Psoas muscle (tissue), 8 donors: ENCODE data around the gene PRKN. TPM values are rescaled to one million over a fixed set of nuclear protein-coding genes. Genes with fewer than 3 reads are reported as not detected.

Source experiments
- ATAC-seq, 4 donors: fragments of 200-7000 bp; cut with Tn5 transposase; one replicate each; pipeline ENCODE4 v1.9.1; 2020; ENCODE audit warnings: moderate library complexity in 3 of 4, mild to moderate bottlenecking in 2 of 4
- DNase-seq, 2 donors: peaks; one replicate each; pipeline ENCODE4 v3.0.0-alpha.2; 2020
- H3K27ac ChIP-seq: fragments of 200-600 bp; one replicate; pipeline ENCODE4 v1.8.0; 2022
- H3K27me3 ChIP-seq, 3 donors: fragments of 200-600 bp in 1 of 3; one replicate each; pipeline versions ENCODE4 v1.6.1 to v1.8.0; 2013 to 2022; ENCODE audit warnings: low read length in 2 of 3, mild to moderate bottlenecking in 2 of 3, moderate library complexity in 1 of 3; ENCODE audit not compliant: insufficient read depth in 3 of 3
- H3K36me3 ChIP-seq, 2 donors: fragments of 200-600 bp in 1 of 2; one replicate each; pipeline versions ENCODE4 v1.6.1 to v1.8.0; 2013 to 2022; ENCODE audit warnings: low read depth in 1 of 2, mild to moderate bottlenecking in 1 of 2, moderate library complexity in 1 of 2; ENCODE audit not compliant: insufficient read depth in 1 of 2
- H3K4me1 ChIP-seq: fragments of 200-600 bp; one replicate; pipeline ENCODE4 v1.8.0; 2022
- H3K4me3 ChIP-seq: fragments of 200-600 bp; one replicate; pipeline ENCODE4 v1.8.0; 2022; ENCODE audit warnings: mild to moderate bottlenecking
- H3K9me3 ChIP-seq: fragments of 200-600 bp; one replicate; pipeline ENCODE4 v1.8.0; 2022
- WGBS, 3 donors: extraction: QIAGEN DNeasy Blood & Tissue Kit; methylation state at CpG; one replicate each; pipeline versions ENCODE4 v1.1.6 to v1.1.7; 2013; 5-methylcytosine and 5-hydroxymethylcytosine counted together
- intact Hi-C, 2 donors: fragments of 100-400 bp; cut with DNase I; formaldehyde crosslinking; loops; one replicate each; pipeline versions ENCODE4 v1.11.0 to v1.14.2; 2022
- polyA plus RNA-seq, 3 donors: library from polyadenylated mRNA; stranded (reverse); fragments of 200-250 nt; gene quantifications; one replicate each; pipeline ENCODE4 v1.2.3, GENCODE V29; 2013
- total RNA-seq, 4 donors: library from RNA; stranded (reverse); fragmentation: NEBNext Ultra II Directional in 2 of 4; extraction: Animal tissue kit (Norgen Biotek cat#: 25700) in 2 of 4; gene quantifications; one replicate each; pipeline versions ENCODE4 v1.2.1 to v1.2.4, GENCODE V29; 2021 to 2023
- TF ChIP-seq, protein P1 (sequence below): fragments of 200-600 bp; IDR thresholded peaks from one replicate; pipeline ENCODE4 v1.8.0; 2022; ENCODE audit warnings: antibody characterized with exemption
- donor health status: healthy with polysubstance abuse.
- donor health status: DM: no; HTN: no; CAD: no; lungs with moderate emphysema.
- donor health status: Bipolar disorder and iron deficiency.
- donor health status: healthy.
- donor health status: DM: yes; HTN: yes; CAD: no.
- donor health status: DM: no; HTN: no; CAD: no.
- donor health status: DM: no; HTN: no; CAD: no.
- donor health status: DM: yes; HTN: yes; CAD: no.

PRKN gene
- total and polyA plus RNA-seq, 7 donors, result 1.5 to 19.5 (median 11.7) TPM

DNA sequence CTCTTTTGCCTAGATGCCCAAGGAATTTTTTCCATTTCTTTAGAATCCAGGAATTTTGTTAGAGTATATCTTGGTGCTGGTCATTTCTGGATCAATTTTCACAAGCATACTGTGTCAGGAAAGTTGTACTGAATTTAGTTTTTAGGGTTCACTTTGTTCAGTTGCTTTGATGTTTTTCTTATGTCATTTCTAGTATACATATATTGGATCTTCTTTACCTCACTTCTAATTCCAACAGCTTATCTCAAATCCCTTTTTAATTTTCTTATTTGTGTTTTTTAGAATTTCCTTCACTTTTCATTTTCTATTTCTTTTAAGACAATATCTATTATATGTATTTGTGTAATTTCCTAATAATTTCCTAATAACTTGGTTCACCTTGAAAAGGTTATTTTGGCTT is 1172.7 kb downstream of the PRKN start:
- DNase-seq (no peak), ATAC-seq (no peak)
- TF ChIP-seq, protein P1, sequence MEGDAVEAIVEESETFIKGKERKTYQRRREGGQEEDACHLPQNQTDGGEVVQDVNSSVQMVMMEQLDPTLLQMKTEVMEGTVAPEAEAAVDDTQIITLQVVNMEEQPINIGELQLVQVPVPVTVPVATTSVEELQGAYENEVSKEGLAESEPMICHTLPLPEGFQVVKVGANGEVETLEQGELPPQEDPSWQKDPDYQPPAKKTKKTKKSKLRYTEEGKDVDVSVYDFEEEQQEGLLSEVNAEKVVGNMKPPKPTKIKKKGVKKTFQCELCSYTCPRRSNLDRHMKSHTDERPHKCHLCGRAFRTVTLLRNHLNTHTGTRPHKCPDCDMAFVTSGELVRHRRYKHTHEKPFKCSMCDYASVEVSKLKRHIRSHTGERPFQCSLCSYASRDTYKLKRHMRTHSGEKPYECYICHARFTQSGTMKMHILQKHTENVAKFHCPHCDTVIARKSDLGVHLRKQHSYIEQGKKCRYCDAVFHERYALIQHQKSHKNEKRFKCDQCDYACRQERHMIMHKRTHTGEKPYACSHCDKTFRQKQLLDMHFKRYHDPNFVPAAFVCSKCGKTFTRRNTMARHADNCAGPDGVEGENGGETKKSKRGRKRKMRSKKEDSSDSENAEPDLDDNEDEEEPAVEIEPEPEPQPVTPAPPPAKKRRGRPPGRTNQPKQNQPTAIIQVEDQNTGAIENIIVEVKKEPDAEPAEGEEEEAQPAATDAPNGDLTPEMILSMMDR, result no peak
- Histone ChIP-seq H3K27ac (no peak overlapping the region), H3K27me3 (no peaks in the 10 kb centered on the region), H3K36me3 (no peaks in the 10 kb centered on the region), H3K9me3 (peaks cover 21% of the 10 kb centered on the region), H3K4me1 (no peaks in the 10 kb centered on the region), H3K4me3 (no peak overlapping the region)
- intact Hi-C loops, result no loop called here

DNA sequence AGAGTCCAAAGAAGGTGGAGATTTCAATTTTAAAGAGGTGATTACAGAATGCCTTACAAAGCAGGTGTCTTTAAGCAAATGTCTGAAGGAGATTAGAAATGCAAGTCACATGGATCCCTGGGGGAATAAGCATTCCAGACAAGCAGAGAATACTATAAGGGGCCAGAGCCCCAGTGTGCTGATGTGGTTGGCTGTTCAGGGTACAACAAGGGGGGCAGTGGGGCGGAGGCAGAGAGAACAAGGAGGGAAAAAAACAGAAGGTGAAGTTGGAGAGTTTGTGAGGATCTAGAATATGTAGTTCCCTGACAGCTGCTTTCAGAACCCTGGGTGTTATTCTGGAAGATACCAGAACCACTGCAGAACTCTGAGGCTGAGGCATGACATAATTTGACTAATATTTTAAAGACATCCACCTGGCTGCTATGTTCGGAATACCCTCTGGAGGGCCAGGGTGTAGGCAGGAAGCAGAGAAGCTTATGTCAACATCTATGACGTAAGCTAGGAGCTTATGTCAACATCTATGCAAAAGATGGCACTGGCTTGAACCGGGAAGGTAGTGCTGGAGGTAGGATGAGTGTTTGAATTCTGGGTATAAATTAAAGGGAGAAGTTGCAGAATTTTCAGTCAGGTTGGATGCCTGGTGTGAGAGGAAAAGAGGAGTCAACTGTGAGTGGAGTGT is 1177.5 kb downstream of the PRKN start:
- intact Hi-C loops, result no loop called here
- Histone ChIP-seq H3K4me1 (no peaks in the 10 kb centered on the region), H3K27ac (no peak overlapping the region), H3K9me3 (peaks cover 15% of the 10 kb centered on the region), H3K27me3 (no peaks in the 10 kb centered on the region), H3K36me3 (no peaks in the 10 kb centered on the region), H3K4me3 (no peak overlapping the region)
- DNase-seq, result no peak
- TF ChIP-seq, protein P1, result no peak
- no peak for ATAC-seq
- WGBS, 3 donors, result 67 to 85% (median 81%) methylated on average over 4 of the region's 4 CpGs

DNA sequence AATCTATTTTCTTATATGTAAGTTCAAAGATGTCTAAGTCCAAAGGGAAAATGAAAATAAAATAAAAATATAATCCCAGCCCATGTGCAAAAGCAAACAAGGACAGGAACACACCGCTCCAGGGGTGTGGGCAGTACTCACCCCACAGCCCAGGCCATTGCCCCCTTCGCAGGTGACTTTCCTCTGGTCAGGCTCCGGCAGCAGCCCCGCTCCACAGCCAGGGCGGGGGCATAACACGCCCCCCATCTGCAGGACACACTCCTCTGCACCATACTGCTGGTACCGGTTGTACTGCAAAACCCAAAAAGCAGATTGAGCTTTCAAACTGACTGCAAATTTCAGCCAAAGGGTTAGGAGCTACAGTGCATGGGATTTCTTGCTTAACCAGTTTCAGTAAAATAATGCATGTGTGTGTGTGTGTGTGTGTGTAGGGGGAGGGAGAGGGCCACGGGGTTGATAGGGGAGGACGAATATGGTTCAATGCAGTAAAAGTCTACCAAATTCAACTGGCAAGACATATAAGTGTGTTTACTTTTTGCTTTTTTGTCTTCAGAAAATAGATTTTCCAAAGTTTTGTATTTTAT is 1178.8 kb downstream of the PRKN start:
- ATAC-seq (no peak), DNase-seq (no peak)
- intact Hi-C loops, result no loop called here
- Histone ChIP-seq H3K9me3 (peaks cover 8% of the 10 kb centered on the region), H3K27ac (no peak overlapping the region), H3K27me3 (no peaks in the 10 kb centered on the region), H3K36me3 (no peaks in the 10 kb centered on the region), H3K4me1 (no peaks in the 10 kb centered on the region), H3K4me3 (no peak overlapping the region)
- TF ChIP-seq, protein P1, result no peak
- whole genome bisulfite sequencing, 3 donors, result 93 to 97% (median 95%) methylated on average over 9 of the region's 9 CpGs

DNA sequence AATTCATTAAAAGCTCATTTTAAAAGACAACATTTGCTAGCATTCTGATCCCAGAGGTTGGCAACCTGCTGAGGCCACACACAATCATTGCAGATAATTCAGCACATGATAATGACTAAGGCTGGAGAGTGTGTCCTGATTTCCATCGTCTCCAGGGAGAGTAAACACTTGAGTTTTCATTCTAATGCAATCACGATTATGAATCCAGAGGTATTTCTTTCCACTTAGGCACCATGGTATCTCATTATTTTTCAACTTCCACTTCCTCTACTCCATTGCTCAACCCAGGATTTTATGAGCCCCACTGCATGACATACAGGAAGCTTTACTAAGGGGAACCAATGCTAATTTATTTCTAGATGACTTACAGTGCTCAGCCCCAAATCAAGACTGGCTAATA is 1179.9 kb downstream of the PRKN start:
- Histone ChIP-seq H3K27ac (no peak overlapping the region), H3K4me1 (no peaks in the 10 kb centered on the region), H3K4me3 (no peak overlapping the region), H3K9me3 (no peaks in the 10 kb centered on the region), H3K36me3 (no peaks in the 10 kb centered on the region), H3K27me3 (no peaks in the 10 kb centered on the region)
- TF ChIP-seq, protein P1, result no peak
- no peak for ATAC-seq
- intact Hi-C loops, result no loop called here
- DNase-seq, result no peak
- WGBS, 3 donors, result 25 to 50% (median 41%) methylated on average over 2 of the region's 2 CpGs

DNA sequence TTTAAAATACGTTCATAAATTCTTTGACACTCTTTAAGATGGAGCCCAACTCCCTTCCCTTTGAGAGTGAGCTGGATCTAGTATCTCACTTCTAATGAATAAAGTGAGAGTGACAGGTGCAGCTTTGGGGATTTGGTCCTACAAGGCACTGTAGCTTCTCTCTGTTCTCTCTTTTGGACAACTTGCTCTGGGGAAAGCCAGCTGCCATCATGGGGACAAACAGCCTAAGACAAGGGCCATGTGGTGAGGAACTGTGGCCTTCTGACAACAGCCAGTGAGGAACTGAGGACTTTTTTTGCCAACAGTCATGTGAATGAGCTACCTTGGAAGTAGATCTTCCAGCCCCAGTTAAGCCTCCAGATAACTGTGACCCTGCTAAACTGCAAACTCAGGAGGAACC is 1180.9 kb downstream of the PRKN start:
- intact Hi-C loops, result no loop called here
- Histone ChIP-seq H3K36me3 (no peaks in the 10 kb centered on the region), H3K27ac (no peak overlapping the region), H3K4me3 (no peak overlapping the region), H3K9me3 (no peaks in the 10 kb centered on the region), H3K4me1 (no peaks in the 10 kb centered on the region), H3K27me3 (no peaks in the 10 kb centered on the region)
- TF ChIP-seq, protein P1, result no peak
- no peak for DNase-seq
- 86 to 97% (median 90%) methylated on average over 1 of the region's 1 CpG for WGBS, 3 donors
- ATAC-seq, result no peak
